Motor neuron (in vitro differentiated cells): ENCODE measurements around the gene PRAMEF12. TPM values are rescaled to one million over a fixed set of nuclear protein-coding genes. Genes with fewer than 3 reads are reported as not detected.

Experiments
- ATAC-seq, 8 experiments: fragments of 200-7000 bp; cut with Tn5 transposase; replicated peaks in 6 of 8; 2 replicates each; pipeline ENCODE4 v1.8.0; 2021; ENCODE audit warnings: mild to moderate bottlenecking in 8 of 8, moderate library complexity in 8 of 8
- H3K27ac ChIP-seq, 2 donors: fragments of 250-450 bp; sonication (Bioruptor Pico); 2 replicates each; pipeline ENCODE4 v1.9.0; 2021; ENCODE audit warnings: antibody characterized with exemption in 2 of 2, mild to moderate bottlenecking in 2 of 2, moderate library complexity in 1 of 2
- H3K4me1 ChIP-seq, 2 donors: fragments of 250-450 bp; sonication (Bioruptor Pico); replicated peaks in 1 of 2; 2 replicates each; pipeline ENCODE4 v1.6.1; 2021; ENCODE audit warnings: antibody characterized with exemption in 2 of 2, mild to moderate bottlenecking in 2 of 2, moderate library complexity in 1 of 2
- H3K4me3 ChIP-seq, 5 donors: fragments of 250-450 bp; sonication (Bioruptor Pico); 2 replicates each; pipeline ENCODE4 v1.9.0; 2021; ENCODE audit warnings: antibody characterized with exemption in 5 of 5, mild to moderate bottlenecking in 5 of 5, moderate library complexity in 4 of 5
- WGBS, 10 experiments: fragments of 450-650 bp; shearing (Covaris generic); methylation state at CpG; one replicate each; pipeline ENCODE4 v1.0.0; 2022; 5-methylcytosine and 5-hydroxymethylcytosine counted together
- in situ Hi-C, 9 experiments: fragments of 400-800 bp; cut with MboI; loops; one replicate each; pipeline ENCODE4 v1.15.0; 2021; ENCODE audit warnings: low sequenced_read_pairs in 9 of 9, low pct_unique_long_range_greater_than_20kb in 2 of 9; ENCODE audit not compliant: unreplicated experiment in 9 of 9
- total RNA-seq, 8 experiments: library from RNA; unstranded; fragments of 300-600 nt; gene quantifications; 2 replicates each; pipeline versions ENCODE4 v1.2.3 to v1.2.4, GENCODE V29; 2022

Gene PRAMEF12
- total RNA-seq, 8 experiments from 2014 or later: 0.14 to 0.86 (median 0.21) TPM; not detected in 3

DNA sequence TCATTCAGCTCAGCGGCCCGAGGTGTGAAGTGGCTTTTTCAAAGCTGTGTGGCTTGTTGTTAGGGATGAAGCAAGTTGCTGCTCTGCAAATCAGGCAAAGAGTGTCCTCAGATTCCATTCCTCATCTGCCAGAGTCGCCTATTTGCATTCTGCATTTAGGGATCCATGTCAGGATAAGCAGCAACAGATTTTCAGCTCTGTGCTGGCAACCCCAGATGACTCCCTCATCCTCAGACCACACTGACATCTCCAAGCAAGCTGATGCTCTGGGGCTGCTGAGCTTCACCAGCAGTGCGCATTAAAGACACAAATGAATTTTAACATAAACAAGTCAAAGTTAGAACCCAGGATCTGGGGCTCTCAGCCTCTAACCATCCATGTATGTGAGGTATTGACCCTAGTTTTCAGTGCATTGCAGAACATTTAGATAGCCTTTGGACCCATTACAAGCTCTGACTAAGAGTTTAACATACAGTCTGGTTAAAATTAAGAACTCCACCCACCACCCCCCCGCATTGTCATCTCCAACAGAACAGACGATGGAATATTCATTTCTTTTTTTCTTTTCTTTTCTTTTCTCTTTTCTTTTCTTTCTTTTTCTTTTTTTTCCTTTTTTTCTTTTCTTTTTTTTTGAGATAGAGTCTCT lies 16.6 kb upstream of the PRAMEF12 start:
- in situ Hi-C loops: loop anchor here in 1 of 9 experiments (25.0 kb wide), 1 partner anchor 470 kb away; no protein-coding TSS in a partner anchor
- 0 to 77% (median 49%) methylated on average over 2 to 6 of the region's 6 CpGs; no CpG with 5 or more reads in 1 of the 10 experiments for WGBS, 10 experiments
- no peaks in the 10 kb centered on the region for H3K4me1 ChIP-seq

DNA sequence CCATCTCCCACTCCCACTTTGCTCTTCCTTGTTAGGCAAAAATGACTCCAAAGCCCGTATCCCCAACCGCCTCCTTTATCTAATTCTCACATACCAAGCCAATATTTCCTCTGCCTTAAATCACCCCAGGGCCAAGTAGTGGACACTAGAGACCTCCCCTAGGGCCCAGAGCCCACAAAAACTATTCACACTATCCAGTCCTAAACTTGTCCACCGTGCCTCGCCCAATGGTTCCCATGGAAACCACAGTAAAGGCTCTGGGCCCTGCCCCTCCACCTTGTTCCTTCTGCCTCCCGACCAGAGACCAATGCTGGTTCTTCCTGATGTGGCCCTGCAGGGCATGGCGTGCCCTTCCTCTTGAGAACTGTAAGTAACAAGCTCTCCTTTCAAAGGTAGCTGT lies 15.7 kb upstream of the PRAMEF12 start:
- no peak overlapping the region for H3K27ac ChIP-seq
- in situ Hi-C loops: loop anchor here in 1 of 9 experiments (25.0 kb wide), 1 partner anchor 471 kb away; no protein-coding TSS in a partner anchor
- no peaks in the 10 kb centered on the region for H3K4me1 ChIP-seq
- peak in 3 of 8 experiments; percentile 5 to 37 (median 17) for ATAC-seq
- no peak overlapping the region for H3K4me3 ChIP-seq
- WGBS, 10 experiments: 31 to 73% (median 57%) methylated on average over 2 to 6 of the region's 6 CpGs; no CpG with 5 or more reads in 3 of the 10 experiments

More for the DNA sequence above, 16.6 kb upstream of the PRAMEF12 start:
- peak in 3 of 8 experiments; percentile 83 to 90 (median 83) for ATAC-seq
- no peak overlapping the region for H3K27ac ChIP-seq
- no peak overlapping the region for H3K4me3 ChIP-seq

DNA sequence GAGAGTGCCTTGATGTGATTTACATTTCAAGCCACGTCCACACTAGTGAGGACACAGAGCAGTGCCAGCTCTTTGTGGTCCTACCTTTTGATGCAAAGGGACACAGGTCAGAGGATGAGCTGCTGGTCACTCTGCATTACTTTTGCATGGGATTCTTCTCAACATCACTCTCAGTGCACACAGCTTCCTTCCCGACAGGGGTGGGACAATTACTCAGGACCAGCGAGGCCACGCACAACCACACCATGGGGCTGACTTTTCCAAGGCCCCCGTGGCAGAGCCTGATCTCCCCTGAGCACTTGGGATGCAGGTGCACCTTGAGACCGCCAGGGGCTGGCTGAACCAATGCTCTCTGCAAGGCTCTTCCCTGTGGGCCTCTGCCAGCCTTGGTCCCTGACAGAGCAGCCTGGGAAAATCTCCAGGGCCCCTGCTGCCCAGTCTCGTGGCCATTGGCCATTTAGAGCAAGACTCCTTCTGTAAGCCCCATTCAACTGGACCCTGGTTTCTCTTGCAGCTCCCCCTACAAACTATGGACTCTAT lies 13.2 kb upstream of the PRAMEF12 start:
- in situ Hi-C loops: loop anchor here in 1 of 9 experiments (25.0 kb wide), 1 partner anchor 473 kb away; no protein-coding TSS in a partner anchor
- no peak overlapping the region for H3K27ac ChIP-seq
- no peaks in the 10 kb centered on the region for H3K4me1 ChIP-seq
- H3K4me3 ChIP-seq: no peak overlapping the region
- ATAC-seq: no peak
- WGBS, 10 experiments: 17 to 66% (median 41%) methylated on average over 1 to 7 of the region's 7 CpGs; no CpG with 5 or more reads in 1 of the 10 experiments

DNA sequence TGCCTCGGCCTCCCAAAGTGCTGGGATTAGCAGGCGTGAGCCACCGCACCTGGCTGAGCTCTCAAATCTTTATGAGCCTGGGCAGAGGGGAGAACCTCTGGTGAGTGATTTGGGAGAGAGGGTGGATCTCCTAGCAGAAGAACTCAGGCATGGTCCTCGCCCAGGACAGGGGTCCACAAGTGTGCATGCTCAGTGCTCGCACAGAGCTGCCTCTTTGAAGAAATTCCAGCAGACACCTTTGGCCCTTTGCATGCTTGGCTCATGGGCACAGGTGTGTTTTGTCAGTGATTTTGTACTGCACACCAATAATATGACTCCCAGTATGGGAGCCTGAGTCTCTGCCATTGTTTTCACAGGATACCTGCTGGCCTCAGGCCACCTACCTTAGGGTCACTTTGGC lies 11.8 kb upstream of the PRAMEF12 start:
- Histone ChIP-seq H3K4me3 (no peak overlapping the region), H3K4me1 (no peaks in the 10 kb centered on the region), H3K27ac (no peak overlapping the region)
- in situ Hi-C loops: loop anchor here in 1 of 9 experiments (25.0 kb wide), 1 partner anchor 474 kb away; no protein-coding TSS in a partner anchor
- 38 to 100% (median 80%) methylated on average over 1 to 3 of the region's 5 CpGs; no CpG with 5 or more reads in 3 of the 10 experiments for WGBS, 10 experiments
- ATAC-seq: no peak

DNA sequence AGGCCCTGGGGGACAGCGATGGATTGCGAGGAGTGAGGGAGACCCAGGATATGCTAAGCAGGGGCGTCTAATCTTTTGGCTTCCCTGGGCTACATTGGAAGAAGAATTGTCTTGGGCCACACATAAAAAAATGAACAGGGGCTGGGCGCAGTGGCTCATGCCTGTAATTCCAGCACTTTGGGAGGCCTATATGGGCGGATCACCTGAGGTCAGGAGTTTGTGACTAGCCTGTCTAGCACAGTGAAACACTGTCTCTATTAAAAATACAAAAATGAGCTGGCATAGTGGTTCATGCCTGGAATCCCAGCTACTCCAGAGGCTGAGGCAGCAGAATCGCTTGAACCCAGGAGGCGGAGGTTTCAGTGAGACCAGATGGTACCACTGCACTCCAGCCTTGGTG lies 10.8 kb upstream of the PRAMEF12 start:
- in situ Hi-C loops: loop anchor here in 1 of 9 experiments (25.0 kb wide), 1 partner anchor 475 kb away; no protein-coding TSS in a partner anchor
- ATAC-seq: peak in 3 of 8 experiments; percentile 20 to 41 (median 23)
- Histone ChIP-seq H3K27ac (no peak overlapping the region), H3K4me1 (no peaks in the 10 kb centered on the region), H3K4me3 (no peak overlapping the region)
- WGBS, 10 experiments: 0 to 100% (median 56%) methylated on average over 1 to 7 of the region's 7 CpGs; no CpG with 5 or more reads in 1 of the 10 experiments

DNA sequence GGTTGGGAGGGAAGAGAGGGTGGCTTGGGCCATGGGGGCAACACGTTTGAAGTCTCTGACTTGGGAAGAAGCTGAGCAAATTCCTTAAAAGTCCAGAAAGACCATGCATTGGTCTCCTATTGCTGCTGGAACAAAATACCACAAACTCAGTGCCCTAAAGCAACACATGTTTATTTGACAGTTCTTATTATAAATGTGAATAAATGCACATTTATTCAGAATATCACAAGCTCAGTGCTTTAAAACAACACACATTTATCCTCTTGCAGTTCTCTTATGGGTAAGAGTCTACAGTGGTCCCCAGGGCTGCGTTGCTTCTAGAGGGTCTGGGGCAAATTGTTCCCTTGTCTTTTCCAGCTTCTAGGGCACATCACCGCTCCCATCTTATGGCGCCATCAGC lies 10.1 kb upstream of the PRAMEF12 start:
- 10 to 68% (median 55%) methylated on average over 1 to 4 of the region's 4 CpGs; no CpG with 5 or more reads in 3 of the 10 experiments for WGBS, 10 experiments
- Histone ChIP-seq H3K27ac (no peak overlapping the region), H3K4me1 (no peaks in the 10 kb centered on the region), H3K4me3 (no peak overlapping the region)
- in situ Hi-C loops: loop anchor here in 1 of 9 experiments (25.0 kb wide), 1 partner anchor 476 kb away; no protein-coding TSS in a partner anchor
- ATAC-seq: peak in 3 of 8 experiments; percentile 67 to 89 (median 72)

DNA sequence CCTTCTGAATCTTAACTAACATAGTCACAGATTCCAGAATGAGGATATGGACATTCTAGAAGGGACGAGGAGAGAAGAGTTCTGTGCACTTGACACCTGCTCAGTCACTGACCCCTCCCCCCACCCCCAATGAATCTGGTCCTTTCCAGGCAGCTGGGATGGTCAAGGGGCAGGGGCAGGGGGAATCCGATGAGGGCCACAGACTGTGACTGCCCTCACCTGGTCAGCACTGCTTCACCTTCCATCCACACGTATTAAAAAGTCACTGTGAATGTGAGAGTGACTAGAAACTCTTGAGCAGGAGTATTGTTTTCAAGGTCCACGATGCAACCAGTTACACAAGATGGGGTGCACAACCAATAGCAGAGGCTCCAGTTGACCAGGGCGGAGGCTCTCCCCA lies 9.5 kb upstream of the PRAMEF12 start:
- no peak for ATAC-seq
- 0 to 80% (median 34%) methylated on average over 1 to 3 of the region's 5 CpGs; no CpG with 5 or more reads in 4 of the 10 experiments for WGBS, 10 experiments
- in situ Hi-C loops: loop anchor here in 1 of 9 experiments (25.0 kb wide), 1 partner anchor 477 kb away; no protein-coding TSS in a partner anchor
- no peak overlapping the region for H3K4me3 ChIP-seq
- H3K27ac ChIP-seq: no peak overlapping the region
- H3K4me1 ChIP-seq: no peaks in the 10 kb centered on the region

DNA sequence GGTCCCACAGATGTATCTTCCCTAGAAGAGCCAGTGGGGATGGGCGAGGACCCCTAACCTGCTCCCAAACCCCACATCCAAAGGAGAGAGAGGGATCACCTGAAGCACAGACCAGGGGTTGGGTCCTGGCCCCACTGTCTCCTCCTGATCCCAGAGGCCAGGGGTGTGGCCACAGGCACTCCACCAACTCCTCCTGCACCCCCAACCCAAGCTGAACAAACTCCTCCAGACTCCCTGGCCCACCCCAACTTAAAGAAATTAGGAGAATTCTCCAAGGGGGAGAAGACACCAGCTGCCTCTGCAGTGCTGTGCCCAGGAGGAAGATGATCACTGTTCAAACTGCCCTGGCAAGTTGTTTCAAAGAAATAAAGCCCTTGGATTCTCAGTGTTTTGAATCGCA lies 4.5 kb upstream of the PRAMEF12 start:
- 0 to 67% (median 16%) methylated on average over 1 to 2 of the region's 2 CpGs; no CpG with 5 or more reads in 2 of the 10 experiments for WGBS, 10 experiments

DNA sequence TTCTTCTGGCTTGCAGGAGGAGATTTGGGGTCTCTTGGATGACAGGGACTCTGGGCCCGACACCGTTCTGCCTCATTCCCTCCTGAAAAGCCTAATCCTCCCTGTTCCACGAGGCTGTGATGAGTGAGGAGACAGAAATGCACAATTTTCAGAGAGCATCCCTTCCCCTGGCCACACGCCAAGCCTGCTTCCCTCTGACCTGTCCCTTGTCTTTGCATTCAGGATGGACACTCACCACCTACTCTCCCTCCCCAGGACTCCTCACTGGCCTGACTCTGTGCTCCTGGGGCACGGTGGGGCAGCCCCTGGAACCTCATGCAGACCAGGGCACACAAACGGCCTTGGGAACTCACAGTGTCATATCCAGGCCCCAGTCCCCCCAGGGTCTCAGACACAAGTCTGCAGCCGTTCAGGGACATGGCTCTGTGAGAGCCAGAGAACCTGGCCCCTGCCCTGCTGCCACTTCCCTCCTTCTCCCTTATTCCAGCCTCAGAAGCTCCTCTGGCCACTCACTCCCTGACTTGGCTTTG lies 3.5 kb upstream of the PRAMEF12 start:
- no peak overlapping the region for H3K4me3 ChIP-seq
- no peak for ATAC-seq
- 0 to 51% (median 18%) methylated on average over 1 to 6 of the region's 7 CpGs; no CpG with 5 or more reads in 3 of the 10 experiments for WGBS, 10 experiments
- H3K4me1 ChIP-seq: no peaks in the 10 kb centered on the region
- no peak overlapping the region for H3K27ac ChIP-seq
- in situ Hi-C loops: loop anchor here in 1 of 9 experiments (25.0 kb wide), 1 partner anchor 483 kb away; no protein-coding TSS in a partner anchor

More for the DNA sequence above, 4.5 kb upstream of the PRAMEF12 start:
- in situ Hi-C loops: loop anchor here in 1 of 9 experiments (25.0 kb wide), 1 partner anchor 482 kb away; no protein-coding TSS in a partner anchor
- no peak overlapping the region for H3K4me3 ChIP-seq
- ATAC-seq: no peak
- H3K27ac ChIP-seq: no peak overlapping the region
- no peaks in the 10 kb centered on the region for H3K4me1 ChIP-seq

DNA sequence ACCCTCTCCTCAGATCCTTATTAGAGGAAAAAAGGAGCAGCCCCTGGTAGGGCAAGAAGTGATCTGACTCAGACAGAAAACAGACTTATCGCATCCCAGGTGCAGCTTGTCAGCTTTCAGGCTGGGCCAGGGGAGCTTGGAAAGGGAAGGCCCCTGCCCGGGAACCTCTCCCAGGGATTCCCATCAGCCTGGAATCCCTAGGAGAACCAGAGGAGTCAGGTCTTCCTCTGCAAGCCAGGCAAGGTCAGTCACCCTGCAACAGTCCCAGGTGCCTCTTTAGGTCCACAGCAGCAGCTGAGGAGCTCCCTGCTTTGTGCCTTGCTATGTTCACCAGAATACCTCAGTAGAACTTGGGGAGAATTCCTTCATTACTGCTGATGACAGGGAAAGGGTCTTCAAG lies 2.9 kb upstream of the PRAMEF12 start:
- H3K27ac ChIP-seq: no peak overlapping the region
- in situ Hi-C loops: loop anchor here in 1 of 9 experiments (25.0 kb wide), 1 partner anchor 483 kb away; no protein-coding TSS in a partner anchor
- 0 to 83% (median 68%) methylated on average over 1 to 2 of the region's 2 CpGs; no CpG with 5 or more reads in 4 of the 10 experiments for WGBS, 10 experiments
- no peak overlapping the region for H3K4me3 ChIP-seq
- ATAC-seq: no peak
- H3K4me1 ChIP-seq: no peaks in the 10 kb centered on the region

DNA sequence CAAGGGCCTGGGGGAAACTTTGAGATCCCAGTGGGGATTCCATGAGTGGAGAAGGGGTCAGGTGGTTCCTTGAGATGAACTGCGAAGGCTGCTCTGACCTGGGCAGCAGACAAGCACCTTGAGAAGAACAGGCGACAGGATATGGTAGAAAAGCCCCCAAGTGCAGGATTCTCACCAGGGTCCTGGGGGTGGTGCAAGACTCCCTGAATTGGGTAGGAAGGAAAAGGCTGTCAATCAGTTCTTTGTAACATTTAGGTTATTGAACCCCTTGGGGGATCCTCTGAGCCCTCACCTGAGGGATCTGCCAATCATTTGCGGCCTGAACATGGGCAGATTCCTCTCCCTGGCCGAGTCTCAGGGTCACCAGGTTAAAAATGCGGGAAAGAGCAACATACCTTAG lies 2.4 kb upstream of the PRAMEF12 start:
- 20 to 50% (median 31%) methylated on average over 1 to 5 of the region's 5 CpGs; no CpG with 5 or more reads in 3 of the 10 experiments for WGBS, 10 experiments
- Histone ChIP-seq H3K4me3 (no peak overlapping the region), H3K27ac (no peak overlapping the region), H3K4me1 (no peaks in the 10 kb centered on the region)
- in situ Hi-C loops: loop anchor here in 1 of 9 experiments (25.0 kb wide), 1 partner anchor 484 kb away; no protein-coding TSS in a partner anchor
- ATAC-seq: no peak

DNA sequence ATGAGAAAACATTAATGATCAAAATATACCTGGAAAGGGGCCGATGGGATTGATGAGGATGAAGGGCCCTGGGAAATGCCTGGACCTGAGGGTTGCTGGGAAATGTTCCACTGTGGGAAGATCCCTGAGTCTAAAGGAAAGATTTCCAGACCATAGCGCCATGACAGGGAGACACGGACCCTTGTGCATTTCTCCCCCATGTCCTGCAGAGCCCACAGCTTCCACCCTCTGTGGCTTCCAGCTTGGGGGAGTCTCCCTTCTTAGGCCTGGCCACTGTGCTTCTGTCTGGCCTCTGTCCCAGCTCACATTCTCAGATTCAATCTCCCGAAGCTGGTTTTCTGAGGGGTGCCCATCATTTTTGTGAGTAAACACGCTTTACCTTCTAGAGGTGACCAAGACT lies 1.0 kb upstream of the PRAMEF12 start:
- Histone ChIP-seq H3K27ac (no peak overlapping the region), H3K4me1 (no peaks in the 10 kb centered on the region), H3K4me3 (no peak overlapping the region)
- no peak for ATAC-seq
- in situ Hi-C loops: loop anchor here in 1 of 9 experiments (25.0 kb wide), 1 partner anchor 485 kb away; no protein-coding TSS in a partner anchor
- WGBS, 10 experiments: 28 to 90% (median 68%) methylated on average over 1 to 5 of the region's 5 CpGs
